ENCODE data around the gene RPL6.
"Not testable (repeated sequence)": the region's sequence is repeated elsewhere in the genome, so short reads cannot be mapped to it uniquely, and the experiment has no call there.

The RPL6 gene

DNA sequence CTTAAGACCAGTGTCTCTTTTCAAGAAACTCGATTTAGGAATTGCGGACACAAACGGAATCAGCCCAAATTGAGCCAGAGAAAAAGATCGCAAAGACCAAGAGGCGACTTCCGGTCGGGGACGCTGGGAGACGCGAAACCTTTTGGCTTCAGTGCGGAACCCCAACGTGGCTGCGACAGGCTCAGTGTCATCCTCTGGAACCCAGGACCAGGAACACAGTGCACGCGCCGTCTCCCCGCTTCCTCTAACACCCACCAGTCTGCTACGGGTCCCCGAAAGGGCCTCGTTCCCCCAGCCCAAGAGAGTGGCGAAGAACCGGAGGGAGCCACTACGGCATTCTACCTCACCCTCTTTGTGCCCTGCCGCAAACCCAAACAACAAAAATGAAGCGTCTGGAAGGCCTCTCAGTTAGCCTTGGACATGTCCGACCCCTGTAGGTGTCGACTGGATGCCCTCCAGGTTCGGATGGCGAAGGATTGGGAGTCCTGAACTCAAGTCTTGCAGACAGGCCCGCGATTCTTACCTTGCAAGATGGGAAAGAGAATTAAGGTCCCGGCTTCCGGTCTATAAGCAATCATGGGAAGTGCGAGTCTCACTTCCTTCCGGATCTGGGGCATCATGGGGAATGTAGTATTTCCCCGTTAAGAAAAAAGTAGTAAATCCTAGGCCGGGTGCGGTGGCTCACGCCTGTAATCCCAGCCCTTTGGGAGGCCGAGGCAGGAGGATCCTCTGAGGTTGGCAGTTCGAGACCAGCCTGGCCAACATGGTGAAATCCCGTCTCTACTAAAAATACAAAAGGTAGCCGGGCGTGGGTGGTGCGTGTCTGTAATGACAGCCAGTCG, at the start of gene RPL6:
Gene RPL6 (minus strand): TSS at position 542 of the 842 bp plus-strand sequence. CDS start 949 bp downstream, outside the sequence.
- DNase-seq, result peak; percentile 96

DNA sequence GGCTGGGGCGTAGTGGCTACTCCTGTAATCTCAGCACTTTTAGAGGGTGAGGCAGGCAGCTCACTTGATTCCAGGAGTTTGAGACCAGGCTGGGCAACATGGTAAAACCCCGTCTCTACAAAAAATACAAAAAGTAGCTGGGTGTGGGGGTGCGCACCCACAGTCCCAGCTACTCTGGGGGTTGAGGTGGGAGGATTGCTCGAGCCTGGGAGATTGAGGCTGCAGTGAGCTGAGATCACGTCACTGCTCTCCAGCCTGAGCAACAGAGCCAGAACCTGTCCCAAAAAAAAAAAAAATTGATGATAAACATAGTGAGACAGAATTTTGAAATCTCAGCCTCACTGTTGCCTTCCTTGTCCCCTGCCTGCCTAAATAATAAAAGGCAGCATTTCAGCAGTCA, 49.3 kb upstream of the RPL6 start:
- no peak for DNase-seq

DNA sequence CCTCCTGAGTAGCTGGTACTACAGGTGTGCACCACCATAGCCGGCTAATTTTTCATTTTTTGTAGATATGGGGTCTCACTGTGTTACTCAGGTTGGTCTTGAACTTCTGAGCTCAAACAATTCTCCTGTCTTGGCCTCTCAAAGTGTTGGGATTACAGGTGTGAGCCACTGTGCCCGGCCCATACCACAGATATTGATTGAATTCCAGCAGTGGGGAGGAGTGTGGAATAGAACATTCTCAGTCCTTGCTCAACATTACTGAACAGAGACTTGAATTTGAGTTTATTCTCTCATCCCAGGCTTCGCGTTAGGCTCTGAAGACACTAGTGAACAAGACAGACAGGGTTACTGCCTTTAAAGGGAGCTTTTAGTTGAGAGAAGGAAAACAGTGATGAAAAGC, 48.9 kb upstream of the RPL6 start:
- no peak for DNase-seq

DNA sequence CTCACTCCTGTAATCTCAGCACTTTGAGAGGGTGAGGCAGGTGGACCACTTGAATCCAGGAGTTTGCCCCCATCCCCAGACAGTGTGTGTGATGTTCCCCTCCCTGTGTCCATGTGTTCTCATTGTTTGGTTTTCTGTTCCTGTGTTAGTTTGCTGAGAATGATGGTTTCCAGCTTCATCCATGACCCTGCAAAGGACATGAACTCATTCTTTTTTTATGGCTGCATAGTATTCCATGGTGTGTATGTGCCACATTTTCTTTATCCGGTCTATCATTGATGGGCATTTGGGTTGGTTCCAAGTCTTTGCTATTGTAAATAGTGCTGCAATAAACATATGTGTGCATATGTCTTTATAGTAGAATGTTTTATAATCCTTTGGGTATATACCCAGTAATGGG, 47.7 kb upstream of the RPL6 start:
- not testable (repeated sequence) for DNase-seq

DNA sequence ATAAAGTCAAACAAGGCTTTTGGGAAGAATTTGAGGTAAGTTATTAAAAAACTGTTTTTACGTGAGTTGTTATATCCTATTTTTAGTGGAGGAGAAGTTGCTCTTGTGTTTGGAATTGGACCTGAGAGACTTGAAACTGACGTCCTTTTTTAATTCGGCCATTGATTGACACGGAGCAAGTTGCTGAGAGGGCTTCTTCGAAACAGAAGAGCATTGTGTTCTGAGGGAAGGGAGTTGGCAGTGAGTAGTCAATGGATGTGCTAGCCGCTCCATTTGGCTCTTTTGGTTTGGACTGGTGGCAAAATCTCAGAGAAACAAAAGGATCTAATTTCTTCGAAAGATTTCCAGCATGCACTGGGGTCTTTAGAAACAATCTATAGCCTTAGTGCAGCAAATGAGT, 46.6 kb upstream of the RPL6 start:
- no peak for DNase-seq

DNA sequence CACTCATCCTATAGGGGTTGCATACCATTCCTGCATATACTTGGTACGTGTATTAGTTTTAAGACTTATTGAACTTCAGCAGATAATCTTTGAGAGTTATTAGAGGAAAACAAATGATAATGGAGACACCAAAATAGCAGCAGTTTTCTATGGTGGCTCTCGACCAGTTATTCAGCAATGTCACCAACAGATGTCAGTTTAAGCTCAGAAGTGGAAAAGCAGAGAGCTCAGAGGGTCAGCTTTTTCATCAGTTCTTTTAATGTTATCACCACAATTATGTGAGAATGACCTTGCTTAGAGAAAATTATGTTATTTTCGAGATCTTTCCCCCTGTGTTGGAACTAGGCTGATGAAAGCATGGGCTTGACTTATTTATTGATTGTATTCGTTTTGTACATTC, 41.3 kb upstream of the RPL6 start:
- no peak for DNase-seq

DNA sequence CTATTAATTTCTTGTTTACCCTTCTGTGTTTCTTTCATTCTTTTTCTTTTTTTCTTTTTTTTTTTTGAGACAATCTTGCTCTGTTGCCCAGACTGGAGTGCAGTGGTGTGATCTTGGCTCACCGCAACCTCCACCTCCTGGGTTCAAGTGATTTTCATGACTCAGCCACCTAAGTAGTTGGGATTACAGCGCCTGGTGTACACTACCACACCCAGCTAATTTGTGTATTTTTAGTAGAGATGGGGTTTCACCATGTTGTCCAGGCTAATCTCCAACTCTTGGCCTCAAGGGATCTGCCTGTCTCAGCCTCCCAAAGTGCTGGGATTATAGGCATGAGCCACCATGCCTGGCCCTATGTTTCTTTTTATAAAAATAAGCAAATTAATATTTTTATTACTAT, 38.8 kb upstream of the RPL6 start:
- DNase-seq, result not testable (repeated sequence)

DNA sequence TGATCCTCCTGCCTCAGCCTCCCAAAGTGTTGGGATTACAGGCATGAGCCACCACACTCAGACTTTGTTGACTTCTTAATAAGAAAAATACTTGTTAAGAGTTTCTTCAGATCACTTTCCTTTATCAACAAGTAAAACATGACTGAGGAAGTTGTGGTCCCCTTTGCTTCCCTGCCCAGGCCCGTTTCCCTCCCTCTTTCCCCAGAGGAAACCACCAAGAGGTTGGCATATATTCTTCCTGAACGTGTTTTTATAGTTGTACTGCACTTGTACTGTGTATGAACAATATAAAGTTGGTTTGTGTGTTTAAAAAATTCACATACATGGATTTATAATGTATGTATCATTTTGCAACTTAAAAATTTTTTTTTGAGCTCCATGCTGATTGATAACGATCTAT, 37.7 kb upstream of the RPL6 start:
- DNase-seq, result no peak

DNA sequence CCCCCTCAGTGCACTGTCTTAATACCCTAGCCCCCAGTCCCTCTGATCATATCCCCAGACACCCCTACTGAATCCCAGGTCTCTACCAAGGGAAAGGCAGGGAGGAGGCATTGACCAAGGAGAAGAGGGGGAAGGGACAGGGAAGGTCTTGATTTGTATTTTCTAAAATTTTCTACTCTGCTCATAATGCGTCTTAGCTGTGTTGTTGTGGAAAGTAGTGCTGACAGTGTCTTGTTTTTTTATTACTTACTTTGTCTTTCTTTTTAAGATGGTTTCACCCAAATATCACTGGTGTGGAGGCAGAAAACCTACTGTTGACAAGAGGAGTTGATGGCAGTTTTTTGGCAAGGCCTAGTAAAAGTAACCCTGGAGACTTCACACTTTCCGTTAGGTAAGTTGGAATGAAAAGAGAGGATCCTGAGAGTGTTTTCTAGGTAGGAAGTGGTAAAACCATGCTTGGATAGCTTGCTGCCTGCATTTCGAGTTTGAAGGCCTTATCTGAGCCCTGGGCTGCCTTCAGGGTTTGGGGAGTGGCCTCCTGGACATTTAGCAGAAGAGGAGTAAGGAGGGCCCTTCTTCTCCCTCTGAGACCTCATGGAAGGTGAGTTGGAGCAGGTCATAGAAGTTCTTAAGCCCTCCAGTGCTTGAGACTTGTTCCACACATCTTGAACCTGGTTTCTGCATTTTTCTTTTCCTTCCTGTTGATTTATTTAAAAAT, 36.8 kb upstream of the RPL6 start:
- DNase-seq, result no peak

DNA sequence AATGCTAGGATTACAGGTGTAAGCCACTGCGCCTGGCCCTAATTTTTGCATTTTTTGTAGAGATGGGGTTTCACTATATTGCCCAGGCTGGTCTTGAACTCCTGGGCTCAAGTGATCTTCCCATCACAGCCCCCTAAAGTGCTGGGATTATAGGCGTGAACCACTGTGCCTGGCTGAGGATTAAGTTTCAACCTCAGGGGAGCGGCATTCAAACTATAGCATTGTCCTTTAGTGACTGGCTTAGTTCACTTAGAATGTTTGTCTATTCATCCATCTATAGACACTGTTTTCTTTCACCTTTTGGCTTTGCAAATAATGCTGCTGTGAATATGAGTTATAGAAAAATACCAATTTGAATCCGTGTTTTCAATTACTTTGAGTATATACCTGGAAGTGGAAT, 34.5 kb upstream of the RPL6 start:
- DNase-seq, result no peak

DNA sequence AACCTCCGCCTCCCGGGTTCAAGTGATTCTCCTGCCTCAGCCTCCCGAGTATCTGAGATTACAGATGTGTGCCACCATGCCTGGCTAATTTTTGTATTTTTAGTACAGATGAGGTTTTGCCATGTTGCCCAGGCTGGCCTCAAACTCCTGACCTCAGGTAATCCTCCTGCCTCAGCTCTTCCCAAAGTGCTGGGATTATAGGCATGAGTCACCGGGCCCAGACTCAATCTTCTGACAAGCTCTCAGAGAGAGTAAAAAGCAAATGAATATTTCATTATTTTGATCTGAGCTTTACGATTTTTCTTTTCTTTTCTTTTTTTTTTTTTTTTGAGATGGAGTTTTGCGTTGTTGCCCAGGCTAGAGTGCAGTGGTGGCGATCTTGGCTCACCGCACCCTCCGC, 31.2 kb upstream of the RPL6 start:
- DNase-seq, result peak; percentile 12

DNA sequence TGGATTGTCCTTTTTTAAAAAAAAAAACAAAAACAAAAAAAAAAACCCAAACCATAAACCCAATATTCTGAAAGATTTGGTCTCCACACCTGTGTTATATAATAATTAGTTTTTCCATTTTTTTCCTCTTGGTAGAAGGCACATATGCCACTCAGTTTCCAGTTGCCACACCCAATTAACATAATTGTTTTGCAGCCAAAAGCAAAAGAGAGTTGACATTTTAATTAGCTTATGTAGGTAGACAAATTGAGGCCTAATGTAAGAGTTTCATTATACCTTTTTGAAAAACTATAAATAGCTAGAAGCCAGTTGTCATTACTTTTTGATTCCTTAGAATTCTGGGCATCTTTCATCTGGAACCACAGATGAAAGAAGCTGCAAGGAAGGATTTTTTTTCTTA, 30.4 kb upstream of the RPL6 start:
- DNase-seq, result no peak

DNA sequence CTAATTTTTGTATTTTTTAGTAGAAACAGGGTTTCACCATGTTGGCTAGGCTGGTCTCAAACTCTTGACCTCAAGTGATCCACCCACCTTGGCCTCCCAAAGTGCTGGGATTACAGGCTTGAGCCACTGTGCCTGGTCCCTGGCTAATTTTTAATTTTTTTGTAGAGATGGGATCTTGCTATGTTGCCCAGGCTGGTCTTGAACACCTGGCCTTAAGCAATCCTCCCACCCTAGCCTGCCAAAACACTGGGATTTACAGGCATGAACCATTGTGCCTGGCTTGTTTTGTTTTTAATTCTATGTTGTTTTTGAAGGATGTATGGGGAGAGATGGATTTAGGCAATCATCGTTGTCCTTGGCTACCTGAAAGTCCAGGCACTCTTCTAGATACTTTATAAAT, 29.2 kb upstream of the RPL6 start:
- DNase-seq, result not testable (repeated sequence)

DNA sequence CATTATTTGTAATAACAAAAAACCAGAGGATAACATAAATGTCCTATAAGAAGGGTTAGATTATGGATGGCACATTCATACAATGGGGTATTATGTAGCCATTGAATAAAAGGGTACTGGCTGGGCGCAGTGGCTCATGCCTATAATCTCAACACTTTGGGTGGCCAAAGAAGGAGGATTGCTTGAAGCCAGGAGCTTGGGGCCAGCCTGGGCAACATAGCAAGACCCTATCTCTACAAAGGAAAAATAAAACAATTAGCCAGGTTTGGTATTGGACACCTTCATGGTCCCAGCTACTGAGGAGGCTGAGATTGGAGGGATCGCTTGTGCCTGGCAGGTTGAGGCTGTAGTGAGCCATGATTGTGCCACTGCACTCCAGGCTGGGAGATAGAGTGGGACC, 24.1 kb upstream of the RPL6 start:
- DNase-seq, result no peak

DNA sequence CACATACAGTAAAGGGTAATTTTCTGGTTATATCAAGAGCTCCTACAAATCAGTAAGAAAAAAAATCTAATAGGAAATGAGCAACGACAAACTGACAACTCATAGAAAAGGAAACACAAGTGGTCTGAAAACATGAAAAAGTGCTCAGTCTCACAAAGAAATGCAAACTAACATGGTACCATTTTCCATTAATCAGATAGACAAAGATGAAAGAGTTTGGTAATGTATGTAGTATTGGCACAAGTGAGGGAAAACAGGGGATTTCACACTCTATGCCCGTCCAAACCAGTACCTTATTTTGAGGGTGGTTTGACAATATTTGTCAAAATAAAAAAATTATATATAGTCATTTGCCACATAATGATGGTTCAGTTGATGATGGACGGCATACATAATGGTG, 22.6 kb upstream of the RPL6 start:
- no peak for DNase-seq

DNA sequence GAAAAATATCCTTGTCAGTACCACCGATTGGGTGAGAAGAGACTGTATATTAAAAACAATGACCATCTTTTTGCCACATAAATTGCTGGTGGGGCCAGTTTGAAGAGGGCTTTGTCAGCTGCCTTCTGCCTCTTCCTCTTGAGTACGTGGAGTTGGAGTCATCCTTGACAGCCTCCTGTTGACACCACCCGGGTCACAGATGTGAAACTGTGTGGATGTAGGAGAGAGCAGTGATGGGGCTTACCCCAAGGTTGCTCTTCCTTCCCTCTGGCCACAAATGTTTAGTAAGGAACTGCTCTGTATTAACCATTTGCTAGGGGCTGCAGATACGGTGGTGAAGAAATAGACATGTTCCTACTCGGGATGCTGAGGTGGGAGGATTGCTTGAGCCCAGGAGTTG, 21.5 kb upstream of the RPL6 start:
- DNase-seq, result no peak

DNA sequence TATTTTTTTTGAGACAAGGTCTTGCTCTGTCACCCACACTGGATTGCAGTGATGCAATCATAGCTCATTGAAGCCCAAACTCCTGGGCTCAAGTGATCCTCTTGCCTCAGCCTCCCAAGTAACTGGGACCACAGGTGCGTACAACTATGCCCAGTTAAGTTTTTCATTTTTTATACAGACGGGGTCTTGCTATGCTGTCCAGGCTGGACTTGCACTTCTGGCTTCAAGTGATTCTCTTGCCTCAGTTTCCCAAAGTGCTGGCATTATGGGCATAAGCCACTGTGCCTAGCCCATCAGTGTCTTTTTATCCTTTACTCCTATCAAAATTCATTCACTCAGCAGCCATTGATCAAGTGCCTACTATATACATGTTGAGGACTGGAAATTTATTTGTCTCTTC, 18.4 kb upstream of the RPL6 start:
- DNase-seq, result no peak

DNA sequence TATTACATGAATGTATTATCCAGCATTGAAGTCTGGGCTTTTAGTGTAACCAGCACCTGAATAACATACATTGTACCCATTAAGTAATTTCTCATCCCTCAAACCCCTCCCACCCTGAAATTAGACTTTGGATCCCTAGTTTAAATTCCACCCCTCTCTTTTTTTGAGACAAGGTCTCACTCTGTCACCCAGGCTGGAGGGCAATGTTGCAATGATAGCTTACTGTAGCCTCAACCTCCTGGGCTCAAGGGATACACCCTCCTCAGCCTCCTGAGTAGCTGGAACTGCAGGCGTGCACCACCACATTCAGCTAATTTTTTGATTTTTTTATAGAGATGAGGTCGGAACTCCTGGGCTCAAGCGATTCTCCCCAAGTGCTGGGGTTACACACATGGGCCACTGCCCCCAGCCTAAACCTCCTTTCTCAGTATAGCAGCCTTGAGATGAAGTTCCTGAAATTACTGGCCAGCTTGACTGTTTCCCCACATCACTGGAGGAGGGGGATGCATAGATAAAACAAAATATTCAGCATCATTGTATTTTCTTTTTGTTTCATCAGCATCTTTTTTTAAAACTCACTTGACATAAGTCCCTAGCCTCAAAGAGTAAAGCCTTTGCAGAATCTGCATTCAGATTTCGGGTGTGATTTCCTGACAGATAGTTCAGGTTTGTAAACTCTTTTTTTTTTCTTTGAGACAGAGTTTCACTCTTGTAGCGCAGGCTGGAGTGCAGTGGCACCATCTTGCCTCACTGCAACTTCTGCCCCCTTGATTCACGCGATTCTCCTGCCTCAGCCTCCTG, 16.4 kb upstream of the RPL6 start:
- no peak for DNase-seq

DNA sequence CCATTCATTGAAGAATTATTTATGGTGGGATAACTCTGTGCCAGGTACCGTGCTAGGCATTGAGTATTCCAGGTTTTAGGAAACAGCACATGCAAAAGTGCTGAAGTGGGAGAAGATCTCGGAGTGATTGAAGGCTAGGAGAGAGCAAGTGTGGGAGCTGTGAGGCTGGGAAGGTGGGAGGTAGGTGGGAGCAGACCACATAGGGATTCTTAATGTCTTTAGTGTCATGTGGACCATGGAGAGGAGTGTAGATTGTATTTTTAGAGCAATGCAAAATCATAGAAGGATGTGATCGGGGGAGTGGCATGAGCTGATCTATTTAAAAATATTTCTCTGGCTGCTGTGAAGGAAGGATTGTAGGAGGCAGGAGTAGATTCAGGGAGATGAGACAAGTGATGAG, 14.7 kb upstream of the RPL6 start:
- no peak for DNase-seq

DNA sequence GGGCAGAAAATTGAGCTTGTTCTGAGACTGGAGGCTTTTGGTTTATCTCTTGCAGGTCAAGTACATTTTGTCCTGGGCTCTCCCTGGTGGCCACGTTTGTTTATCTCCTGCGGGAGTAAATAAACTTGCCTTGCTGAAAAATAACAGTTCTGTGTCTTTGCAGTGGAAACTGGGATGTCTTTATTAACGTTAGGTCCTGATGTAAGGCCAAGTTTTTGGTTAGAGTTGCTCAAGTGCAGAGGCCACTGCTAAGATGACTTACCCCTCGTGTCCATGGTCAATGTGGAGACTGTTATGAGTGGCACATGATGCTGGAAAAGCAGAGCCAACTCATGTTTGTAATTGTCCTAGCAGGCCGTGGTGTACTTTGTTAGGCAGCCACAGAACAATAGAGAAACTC, 13.1 kb upstream of the RPL6 start:
- no peak for DNase-seq

DNA sequence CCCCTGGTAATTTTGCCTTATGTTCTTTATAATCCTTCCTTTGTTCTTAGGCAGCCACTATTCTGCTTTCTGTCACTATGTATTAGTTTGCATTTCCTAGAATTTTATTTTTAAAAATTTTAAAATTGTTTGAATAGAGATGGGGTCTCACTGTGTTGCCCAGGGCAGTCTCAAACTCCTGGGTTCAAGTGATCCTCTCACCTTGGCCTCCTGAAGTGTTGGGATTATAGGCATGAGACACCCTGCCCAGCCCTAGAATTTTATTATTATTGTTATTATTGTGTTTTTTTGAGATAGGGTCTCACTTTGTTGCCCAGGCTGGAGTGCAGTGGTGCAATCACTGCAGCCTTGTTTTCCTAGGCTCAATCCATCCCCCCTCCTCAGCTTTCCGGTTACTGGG, 12.0 kb upstream of the RPL6 start:
- DNase-seq, result no peak

DNA sequence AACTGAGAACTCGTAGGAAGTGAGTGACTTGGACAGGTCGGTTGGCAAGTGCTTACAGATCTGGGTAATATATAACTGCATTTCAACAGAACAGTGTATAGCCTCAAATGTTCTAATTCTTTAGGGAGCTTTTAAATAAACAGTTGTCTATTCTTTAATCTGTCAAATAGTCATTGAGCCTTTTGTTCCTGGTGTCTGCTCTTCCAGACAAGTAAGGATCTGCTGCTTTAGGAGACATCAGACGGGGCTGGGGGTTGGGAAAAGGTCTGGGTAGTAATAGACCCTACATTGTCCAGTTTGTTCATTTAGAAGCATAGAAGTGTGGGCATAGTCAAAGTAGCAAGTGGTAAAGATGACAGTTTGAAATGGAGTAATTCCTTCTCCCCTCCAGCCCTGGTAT, 11.3 kb upstream of the RPL6 start:
- DNase-seq, result no peak

DNA sequence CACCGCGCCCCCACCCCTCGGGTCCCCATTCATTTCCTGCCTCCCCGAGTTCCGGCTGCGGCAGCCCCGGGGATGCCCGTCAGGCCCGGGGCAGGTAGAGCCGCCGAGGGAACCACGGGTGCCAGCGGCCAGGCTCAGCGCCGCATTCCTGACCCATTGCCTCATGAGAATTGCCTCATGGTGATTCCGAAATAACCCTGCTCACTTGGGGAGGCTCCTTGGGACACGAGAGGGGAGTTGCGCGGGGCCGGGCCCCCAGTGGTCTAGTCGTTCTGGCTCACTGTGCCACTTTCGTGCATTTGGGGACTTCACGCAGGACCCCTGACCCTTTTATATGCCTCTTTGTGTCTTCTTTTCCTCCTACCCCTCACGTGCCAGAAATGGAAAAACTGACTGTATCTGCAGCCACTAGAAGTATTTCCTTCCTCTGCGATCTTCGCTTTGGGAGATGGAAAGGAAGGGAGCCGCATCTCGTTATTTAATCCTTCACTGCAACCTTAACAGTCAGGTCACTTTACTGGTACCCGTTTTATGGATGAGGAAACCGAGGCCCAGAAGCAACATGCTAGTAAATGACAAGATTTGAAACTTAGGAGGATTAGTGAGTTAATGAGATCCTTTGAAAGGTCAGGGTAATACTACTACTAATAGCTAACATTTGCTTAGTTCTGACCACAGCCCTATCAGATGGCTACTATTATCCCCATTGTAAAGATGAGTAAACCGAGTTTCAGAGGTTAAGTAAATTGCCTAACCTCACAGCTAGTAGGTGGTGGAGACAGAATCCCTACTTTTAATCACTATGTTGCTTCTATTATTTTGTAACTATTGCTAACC, 10.1 kb upstream of the RPL6 start:
- peak; percentile 82 for DNase-seq
